Measurements from ENCODE around the gene BCHE.
"Not testable (repeated sequence)": the region's sequence is repeated elsewhere in the genome, so short reads cannot be mapped to it uniquely, and the experiment has no call there.

BCHE gene

DNA sequence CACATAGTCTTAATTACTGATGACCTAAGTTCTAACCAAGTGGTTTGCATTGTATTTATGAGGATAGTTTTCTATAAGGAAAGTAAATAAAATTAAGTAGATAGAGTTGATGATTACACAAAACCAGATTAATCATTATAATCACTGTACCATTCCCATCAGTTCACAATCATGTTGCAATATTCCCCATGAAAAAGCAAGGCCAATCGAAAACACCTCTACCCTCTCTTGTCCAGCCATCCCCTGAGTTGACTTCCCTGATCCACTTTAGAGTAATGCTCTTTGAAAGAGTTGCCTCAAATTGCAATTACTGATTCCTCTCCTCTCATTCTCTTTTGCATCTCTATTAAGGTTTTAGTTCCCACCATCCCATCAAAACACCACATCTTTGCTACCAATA, 21.0 kb downstream of the BCHE start:
- DNase-seq: no peak

DNA sequence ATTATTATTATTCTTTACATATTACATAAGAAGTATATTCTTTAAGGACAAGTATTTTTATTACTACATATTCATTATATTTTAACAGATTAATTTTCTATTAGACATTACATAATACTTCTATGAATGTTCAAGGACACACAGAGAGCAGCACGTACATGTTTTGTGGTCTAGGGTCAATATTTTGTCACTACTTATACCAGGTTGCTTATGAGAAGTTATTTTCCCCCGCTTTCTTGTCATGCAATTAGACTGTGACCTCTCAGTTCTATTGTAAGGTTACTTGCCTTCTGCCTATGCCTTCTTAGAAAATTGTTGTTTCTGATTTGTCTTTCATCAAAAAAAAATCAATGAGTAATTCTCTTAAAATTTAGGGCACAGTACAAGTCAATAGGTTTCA, 21.5 kb downstream of the BCHE start:
- DNase-seq: no peak

DNA sequence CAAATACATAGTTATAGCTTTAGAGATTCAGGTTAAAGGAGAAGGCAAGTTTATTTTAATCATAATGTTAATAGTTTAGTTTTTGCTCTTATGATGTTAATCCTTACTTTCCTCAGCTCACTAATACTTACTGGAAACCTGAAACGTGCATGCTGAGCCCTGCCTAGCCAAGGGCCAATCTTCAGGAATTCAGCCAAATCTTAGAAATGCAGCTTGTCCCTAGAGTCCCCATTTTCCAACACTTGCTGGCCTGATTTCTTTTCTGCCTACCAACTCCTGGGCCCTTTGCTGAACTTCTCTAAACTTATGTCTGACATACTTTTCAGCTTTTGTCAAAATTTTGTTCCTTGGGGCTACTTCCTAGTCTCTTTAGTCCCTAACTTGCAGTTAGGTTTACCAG, 22.8 kb downstream of the BCHE start:
- no peak for DNase-seq

DNA sequence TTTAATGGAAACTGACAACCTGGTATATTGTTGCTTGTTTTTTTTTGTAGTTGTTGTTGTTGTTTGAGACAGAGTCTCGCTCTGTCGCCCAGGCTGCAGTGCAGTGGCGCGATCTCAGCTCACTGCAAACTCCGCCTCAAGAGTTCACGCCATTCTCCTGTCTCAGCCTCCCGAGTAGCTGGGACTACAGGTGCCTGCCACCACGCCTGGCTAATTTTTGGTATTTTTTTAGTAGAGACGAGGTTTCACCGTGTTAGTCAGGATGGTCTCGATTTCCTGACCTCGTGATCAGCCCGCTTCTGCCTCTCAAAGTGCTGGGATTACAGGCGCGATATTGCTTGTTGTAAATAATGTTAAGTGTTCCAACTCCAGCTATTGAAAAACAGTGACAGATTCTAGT, 29.3 kb downstream of the BCHE start:
- DNase-seq: not testable (repeated sequence)

DNA sequence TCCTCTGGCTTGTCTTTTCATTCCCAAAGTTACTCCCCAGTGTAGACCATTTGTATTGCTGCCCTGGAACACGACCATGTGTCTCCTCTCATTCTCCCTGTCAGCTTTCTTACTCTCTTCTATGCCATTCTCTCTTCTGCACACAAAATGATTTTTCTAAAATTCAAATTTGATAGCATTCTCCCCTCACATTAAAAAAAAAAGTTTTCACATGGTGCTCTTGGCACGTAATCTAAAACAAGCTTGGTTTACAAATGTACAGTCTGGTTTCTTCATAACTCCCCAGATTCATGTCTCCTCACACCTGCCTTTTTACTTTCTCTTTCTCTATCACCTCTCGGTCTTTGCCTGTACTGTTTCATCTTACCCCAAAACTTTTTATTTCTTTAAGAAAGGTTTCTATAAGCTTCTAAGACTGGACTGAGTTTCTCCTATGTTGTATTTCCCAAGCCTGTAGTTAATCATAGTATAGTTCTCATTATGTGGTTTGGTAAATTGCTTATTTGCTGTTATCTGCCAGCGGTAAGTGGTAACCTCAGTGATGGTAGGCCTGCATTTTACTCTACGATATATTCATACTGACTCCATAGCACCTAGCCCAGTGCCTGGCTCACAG, 31.2 kb downstream of the BCHE start:
- DNase-seq: no peak

DNA sequence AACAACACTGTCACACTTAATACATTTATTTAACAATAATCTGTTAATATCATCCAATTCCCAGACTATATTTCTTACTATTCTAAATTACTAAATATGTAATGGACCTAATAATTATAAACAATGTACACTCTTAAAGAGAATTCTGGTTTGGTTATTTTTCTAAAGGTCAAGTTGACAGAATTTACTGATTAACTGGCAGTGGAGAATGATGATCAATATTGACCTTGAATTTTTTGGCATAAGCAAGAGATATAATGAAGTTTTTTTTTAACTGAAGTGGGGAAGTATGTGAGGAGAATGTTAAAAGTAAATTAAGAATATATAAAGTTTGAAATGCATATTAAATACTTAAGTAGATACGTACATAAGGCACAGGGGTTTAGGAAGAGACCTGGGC, 33.8 kb downstream of the BCHE start:
- DNase-seq: no peak

DNA sequence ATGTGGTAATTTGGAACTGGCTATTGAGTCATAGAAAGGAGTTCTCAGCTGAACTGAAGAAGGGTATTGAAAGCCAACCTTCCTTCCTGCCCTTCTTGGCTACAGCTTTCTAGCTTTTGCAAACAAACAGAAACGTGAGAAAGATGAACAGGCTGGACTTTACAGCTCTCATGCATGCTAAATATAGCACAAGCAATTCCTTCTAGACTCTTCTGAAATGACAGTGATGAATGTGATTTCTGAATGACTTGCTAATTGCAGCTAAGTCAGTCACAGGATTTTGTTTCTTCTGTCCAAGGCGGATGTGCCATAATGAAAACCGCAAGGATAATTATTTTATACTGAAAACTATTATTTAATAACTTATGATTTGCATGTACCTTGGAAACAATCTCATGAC, 36.3 kb downstream of the BCHE start:
- DNase-seq: no peak

DNA sequence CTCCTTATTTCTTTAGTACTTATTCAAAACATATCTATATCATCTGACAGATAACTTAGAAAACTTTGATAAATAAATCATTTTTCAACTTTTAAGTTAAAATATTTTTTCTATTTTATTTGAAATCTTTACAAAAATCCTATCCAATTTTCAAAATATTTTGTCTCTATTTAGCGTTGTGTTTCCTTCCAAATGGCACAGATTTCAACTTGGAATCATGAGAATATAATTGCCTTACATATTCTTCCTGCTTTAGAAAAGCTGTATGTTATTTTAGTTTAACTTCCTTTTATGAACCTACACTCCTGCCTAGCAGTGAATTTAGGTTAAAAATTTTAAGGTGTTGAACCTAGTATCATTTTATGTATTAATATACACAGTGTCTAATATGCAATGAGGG, 38.2 kb downstream of the BCHE start:
- no peak for DNase-seq

DNA sequence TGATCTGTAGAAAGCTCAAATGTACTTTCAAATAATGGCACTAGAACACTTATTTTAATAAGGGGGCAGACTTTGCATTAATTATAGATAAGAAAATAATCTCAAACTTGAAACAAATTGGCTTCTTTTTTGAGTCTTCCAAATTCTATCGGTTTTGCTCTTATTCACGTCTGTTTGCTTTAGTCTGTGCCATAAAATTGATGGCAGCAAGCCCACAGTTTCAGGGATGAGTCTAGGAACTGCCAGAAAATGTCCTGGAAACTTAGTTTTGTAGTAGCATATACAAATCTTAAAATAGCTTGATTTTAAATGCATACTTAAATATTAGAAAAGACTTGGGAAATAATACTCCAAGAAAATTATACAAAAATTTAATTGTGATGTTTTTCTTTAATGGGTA, 39.7 kb downstream of the BCHE start:
- no peak for DNase-seq

DNA sequence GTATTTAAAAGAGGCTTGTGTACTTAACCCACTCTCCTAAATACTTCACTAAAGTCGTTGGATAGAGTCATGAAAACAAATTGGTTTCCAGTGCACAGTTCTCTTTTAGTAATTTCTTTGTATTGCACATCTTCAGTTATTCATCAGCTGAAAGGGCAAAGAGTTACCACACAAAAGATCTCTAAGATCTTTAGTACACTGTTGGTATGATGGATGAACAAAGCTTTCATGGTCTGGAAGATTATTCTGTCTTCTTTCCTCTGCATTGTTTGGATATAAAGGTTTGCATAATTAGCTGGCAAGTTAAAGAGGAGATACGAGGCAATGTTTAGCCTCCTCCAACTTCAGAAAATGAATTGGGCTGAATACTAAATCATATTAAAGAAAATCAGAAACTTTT, 40.5 kb downstream of the BCHE start:
- no peak for DNase-seq

DNA sequence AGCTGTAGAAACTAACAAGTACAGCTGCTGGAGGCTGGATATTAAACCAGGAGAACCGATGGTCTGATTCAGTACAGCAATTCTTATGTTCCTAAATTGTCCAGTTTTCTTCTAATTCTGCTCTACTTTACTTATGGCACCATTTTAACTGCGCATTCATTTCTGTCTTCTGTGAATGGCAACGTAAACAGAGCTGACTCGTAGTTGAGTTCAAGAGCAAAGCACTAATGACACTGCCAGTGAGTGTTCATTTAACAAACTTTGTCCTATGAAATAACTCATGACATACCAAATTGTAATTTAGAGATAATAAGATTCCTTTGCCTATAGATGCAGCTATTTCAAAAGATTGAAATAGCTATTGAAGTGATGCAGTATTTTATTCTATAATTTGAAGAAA, 48.7 kb downstream of the BCHE start:
- no peak for DNase-seq

DNA sequence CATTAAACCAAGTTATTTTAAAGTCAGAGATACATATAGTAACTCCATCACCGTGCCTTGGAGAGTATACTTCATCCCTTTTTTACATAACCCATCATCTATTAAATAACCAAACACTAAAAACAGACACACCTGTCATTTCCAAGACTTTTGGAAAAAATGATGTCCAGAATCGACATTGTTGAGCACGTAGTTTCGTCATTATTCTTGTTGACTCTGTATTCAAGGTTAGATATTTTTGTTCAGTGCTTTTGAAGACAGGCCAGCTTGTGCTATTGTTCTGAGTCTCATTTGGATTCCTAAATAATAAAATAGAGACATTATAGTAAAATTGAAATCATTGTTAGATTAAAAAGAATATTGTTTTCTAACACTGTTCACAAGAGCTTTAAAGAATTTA, 51.2 kb downstream of the BCHE start:
- DNase-seq: no peak

DNA sequence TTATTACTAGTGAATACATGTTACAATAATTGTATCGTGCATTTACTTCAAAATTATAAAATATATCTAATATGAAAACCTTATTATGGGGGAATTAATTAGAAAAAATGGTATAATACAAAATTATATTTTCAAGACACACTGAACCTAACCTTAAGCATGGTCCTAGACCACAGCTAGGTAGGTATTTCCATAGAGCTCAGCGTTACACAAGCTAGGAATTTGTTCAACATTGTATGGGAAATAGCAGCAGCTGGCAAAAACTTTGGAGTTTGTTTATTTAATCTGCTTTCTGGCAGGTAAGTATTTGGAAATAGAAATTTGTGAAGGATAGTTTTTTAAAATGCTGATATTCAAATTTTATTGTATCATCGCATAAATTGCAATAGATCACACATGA, 52.9 kb downstream of the BCHE start:
- DNase-seq: no peak

DNA sequence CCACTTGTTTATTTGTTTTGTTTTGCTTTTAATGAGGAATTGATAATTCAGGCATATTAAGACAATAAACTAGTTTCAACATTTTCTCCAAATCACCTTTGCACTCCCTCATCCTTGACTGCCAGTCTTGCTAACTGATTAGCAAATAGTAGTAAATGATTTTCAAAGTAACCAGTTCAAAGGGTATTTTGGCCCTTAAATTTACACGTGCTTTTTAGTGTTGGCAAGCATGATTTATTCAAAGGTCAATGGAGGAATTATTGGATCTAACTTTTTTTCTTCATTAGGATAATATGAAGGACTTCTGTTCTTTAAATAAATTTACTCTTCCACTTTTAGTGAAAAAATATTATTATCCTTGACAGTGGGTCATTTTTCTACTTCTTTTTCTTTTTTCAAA, 53.8 kb downstream of the BCHE start:
- DNase-seq: no peak

DNA sequence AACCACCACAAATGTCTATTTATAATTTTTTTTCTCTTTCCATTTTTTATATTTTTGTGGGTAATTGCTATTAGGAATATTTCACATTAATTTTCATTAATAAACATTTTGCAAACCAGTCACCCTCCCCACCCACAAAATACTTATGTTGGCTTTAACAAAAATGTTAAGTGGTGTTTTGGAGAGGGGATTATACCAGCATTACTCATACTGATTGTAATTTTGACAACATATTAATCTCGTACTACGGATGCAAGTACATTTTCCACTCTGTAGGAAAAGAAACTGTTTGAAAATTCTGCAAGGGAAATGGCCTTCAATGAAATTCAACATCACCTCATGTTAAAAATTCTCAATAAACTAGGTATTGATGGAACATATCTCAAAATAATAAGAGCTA, 58.3 kb downstream of the BCHE start:
- DNase-seq: no peak

DNA sequence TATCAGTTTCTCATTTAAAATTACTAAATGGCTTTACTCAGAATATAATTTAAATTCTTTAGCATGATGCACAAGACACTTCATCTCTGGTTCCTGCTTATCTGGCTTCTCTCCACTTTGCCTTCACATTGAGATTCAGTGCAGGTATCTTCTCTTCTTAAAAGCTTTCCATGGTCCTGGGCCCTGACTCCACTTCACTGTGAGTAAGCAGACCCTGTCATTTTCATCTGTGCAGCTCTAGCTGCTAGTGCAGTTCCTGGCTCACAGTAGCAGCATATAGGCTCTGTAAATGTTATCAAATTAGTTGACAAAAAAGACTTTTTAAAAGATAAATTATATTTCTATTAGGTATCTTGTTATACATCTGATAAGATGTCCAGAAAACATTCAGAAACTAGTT, 58.8 kb downstream of the BCHE start:
- no peak for DNase-seq

DNA sequence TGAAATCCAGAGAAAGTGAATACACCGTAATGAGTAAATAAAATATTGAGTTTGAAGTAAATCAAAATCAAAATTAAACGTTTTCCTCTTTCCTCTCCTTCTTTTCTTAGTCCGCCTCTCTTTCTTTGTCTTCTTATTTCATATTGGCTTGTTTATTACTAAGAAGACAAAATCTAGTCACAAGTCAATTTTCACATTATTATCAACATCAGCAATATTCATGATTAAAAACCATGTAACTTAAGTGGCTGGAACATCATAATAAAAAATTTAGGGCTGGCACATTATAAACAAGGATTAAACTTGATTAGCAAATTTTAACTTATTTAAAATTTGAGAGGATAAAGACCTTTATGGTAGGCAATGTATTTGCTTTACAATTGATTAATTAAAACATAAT, 61.4 kb downstream of the BCHE start:
- DNase-seq: no peak

DNA sequence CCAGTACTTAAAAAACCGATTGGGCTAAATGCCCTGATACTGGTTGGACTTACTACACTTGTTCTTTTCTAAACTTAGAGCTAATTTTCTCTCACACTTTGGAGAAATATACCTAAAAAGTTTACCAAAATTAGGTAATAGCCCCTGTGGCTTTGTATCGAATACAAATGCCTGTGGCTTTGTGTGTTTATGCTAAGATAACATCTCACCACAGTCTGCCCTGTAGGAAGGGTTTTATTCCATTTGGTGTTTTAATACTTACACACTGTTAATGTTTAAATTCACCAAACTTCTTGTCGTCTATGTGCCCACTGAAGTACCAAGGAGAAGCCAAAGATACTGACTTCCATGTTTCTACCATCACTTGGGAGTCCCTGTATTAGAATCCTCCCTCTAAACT, 66.4 kb downstream of the BCHE start:
- DNase-seq: no peak

DNA sequence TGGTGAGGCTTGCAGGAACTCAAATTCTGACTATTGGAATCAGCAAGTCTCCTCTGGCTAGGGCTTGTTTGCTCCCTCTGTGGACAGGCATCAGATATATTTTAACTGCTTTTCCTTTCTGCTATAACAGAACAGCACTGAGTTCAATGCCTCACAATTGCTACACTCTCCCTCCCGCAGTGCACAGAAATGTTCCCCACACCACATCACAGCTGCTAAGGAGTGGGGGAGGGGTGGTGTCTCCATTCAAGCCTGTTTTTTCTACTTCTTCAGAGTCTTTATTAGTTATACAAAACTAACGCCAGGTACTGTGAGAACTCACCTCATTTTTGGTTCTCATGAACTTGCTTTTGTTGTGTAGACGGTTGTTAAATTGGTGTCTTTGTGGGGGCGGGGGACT, 68.5 kb downstream of the BCHE start:
- no peak for DNase-seq

DNA sequence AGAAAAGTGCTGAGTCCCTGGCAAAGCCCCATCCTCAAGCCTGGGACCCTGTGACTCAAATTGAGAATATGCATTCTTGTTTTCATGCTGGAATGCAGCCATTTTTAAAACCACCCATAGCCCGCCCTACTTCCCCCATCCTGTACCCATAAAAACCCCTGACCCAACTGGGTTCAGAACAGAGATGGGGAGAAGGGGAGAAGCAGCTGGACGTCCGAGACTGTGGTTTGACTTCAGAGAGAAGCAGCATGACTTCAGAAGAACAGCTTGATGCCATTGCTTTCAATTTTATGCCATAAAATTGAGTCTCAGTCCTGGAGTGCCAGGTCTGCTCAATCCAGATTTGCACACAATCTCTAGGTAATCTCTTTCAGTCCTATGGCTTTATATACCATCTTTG, 78.2 kb downstream of the BCHE start:
- DNase-seq: no peak

DNA sequence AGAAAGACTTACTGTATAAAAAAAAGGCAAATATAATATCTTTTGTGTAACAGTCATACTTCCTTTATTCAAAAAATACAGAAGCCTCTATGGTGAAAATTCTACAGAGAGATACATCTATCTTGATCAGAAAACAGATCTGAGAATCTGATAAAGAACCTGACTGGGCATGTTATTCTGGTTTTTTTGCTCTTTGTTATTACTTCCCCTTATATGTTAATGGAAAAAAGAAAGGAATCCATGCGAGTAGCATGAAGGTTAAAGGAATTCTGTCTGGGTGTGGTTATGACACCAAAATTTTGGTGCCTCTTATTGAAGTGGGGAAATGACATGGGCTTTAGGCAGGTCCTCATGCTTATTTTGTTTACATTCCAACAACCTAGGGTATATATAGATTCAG, 81.7 kb downstream of the BCHE start:
- DNase-seq: no peak

DNA sequence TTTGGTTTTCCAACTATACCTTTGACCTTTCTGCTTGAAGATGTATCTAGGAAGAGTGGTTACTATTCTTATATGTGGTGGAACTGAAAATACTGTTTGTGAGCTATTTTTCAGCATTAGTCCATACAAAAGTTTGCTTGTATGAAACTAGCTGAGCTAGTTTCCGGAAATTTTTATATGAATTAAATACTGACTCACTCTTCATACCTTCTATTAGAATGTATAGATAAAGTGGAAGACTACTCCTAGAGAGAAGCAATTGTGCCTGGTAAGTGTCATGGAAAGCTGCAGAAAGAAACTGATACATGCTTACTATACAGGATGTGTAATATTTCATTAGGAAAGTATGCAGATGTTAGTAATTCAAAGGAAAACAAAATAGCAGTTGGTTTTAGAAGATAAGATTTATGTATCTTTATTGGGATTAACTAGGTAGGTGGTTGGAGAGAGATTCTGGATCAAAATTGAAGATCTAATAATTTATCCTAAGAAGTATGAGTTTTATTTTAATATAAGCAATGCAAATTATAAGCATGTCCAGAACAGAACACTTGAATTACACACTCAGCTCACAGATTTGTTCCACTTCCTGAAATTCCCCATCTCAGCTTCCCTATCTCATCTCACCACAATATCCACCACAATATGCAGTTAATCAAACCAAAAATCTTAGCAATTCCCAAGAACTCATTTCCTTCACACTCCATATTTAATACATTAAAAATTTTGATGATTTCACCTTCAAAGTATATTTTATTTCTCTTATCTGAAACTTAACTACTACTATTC, 82.8 kb downstream of the BCHE start:
- no peak for DNase-seq

DNA sequence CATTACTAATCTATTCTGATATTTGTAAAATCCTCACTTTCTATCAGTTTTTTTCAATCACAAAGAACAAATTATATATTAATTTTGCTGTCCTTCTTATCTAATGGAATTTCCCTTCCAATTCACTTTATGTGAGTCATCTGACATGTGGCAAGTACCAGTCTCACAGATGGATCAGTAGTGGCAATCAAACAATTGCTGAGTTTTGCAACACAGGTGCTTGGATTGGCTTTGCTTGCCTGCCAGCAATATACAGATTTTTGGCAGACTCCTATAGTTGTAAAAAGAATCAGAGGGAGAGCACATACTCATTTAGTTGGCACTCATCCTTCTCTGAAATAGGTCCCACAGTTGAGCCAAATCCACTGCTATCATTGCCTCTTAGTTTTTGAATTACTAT, 83.7 kb downstream of the BCHE start:
- no peak for DNase-seq

DNA sequence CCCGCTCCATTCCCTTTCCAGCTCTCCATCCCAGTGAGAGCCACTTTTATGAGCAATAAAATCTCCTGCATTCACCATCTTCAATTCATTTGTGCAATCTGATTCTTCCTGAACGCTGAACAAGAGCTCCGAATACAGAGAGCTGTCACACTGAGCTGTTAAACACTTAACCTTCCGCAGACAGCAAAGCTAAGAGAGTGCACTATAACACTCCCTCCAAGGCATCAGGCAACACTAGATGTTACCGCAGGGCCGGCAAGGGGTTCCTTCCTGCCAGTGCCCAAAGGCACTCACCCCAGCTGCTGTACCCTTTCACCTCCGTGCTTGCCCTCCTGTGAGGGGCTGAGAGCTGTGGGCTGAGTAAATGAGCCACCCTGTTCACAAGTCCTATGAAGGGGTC, 85.6 kb downstream of the BCHE start:
- no peak for DNase-seq

DNA sequence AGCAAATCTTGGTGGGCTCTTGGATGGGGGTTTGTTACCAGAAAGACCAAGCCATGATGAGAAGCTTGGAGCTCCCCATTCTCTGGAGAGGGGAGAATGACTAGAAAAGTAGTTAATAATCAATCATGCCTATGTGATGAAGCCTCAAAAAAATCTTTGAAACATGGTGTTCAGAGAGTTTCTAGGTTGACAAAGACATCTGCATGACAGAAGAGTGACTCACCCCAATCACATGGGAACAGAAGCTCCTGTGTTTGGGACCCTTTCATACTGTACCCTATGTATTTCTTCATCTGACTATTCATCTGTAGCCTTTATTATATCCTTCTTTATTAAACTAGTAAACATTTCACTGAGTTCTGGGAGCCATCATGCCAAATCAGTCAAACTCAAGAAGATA, 87.4 kb downstream of the BCHE start:
- DNase-seq: no peak

Measured in CD4-positive, alpha-beta T cell treated with Interleukin-4 for 1 hour (primary cell).